GM23338 (cell line): Measurements from ENCODE around the gene SMAD3.

Experiments
- CTCF ChIP-seq, 2 experiments: fragments of 200-600 bp in 1 of 2; sonication (generic) in 1 of 2; conservative IDR thresholded peaks; 2 replicates each; pipeline versions ENCODE4 v1.5.1 to v1.6.1; 2016 to 2017; ENCODE audit warnings: antibody characterized with exemption in 2 of 2, low read depth in 2 of 2, mild to moderate bottlenecking in 2 of 2, moderate library complexity in 1 of 2
- EZH2phosphoT487 ChIP-seq: fragments of 200-600 bp; sonication (generic); IDR thresholded peaks from one replicate; pipeline ENCODE4 v1.8.1; 2018; ENCODE audit warnings: antibody characterized with exemption; ENCODE audit not compliant: unreplicated experiment

- TF ChIP-seq CTCF (conservative IDR thresholded peaks at IDR 0.05; ENCODE audit: low read depth in 2 of 2) = no peak
- TF ChIP-seq EZH2phosphoT487 = no peak
These were observed 45.4 kb upstream of the SMAD3 start for GRCh38 chr15:67019884-67020520.
